Glutamatergic neuron (in vitro differentiated cells): ENCODE data around the gene ABHD15. TPM values are rescaled to one million over a fixed set of nuclear protein-coding genes. Genes with fewer than 3 reads are reported as not detected.

Experiments used
- DNase-seq: peaks from one replicate; pipeline ENCODE4 v3.0.0; 2022
- H3K27ac Mint-ChIP-seq: one replicate; pipeline ENCODE4 v1.8.0; 2020; ENCODE audit warnings: mild to moderate bottlenecking, mixed read lengths, inconsistent platforms; ENCODE audit not compliant: unreplicated experiment
- H3K27me3 Mint-ChIP-seq: one replicate; pipeline ENCODE4 v1.8.0; 2020; ENCODE audit warnings: mild to moderate bottlenecking, moderate library complexity, mixed read lengths, inconsistent platforms; ENCODE audit not compliant: unreplicated experiment
- H3K36me3 Mint-ChIP-seq: one replicate; pipeline ENCODE4 v1.8.0; 2020; ENCODE audit warnings: mild to moderate bottlenecking, mixed read lengths, inconsistent platforms; ENCODE audit not compliant: unreplicated experiment
- H3K4me1 Mint-ChIP-seq: one replicate; pipeline ENCODE4 v1.8.0; 2020; ENCODE audit warnings: mild to moderate bottlenecking, low read depth, mixed read lengths, inconsistent platforms; ENCODE audit not compliant: unreplicated experiment
- H3K4me3 Mint-ChIP-seq: one replicate; pipeline ENCODE4 v1.8.0; 2020; ENCODE audit warnings: mild to moderate bottlenecking, mixed read lengths, inconsistent platforms; ENCODE audit not compliant: unreplicated experiment
- H3K9me3 Mint-ChIP-seq: one replicate; pipeline ENCODE4 v1.8.0; 2020; ENCODE audit warnings: mild to moderate bottlenecking, moderate library complexity, mixed read lengths, inconsistent platforms; ENCODE audit not compliant: unreplicated experiment
- CTCF ChIP-seq: fragments of 200-600 bp; sonication (generic); IDR thresholded peaks from one replicate; pipeline ENCODE4 v1.5.0; 2021; ENCODE audit not compliant: partially characterized antibody, unreplicated experiment
- total RNA-seq: library from RNA; stranded (reverse); fragmentation: NEBNext Ultra II Directional; extraction: Animal tissue kit (Norgen Biotek cat#: 25700); gene quantifications from one replicate; pipeline ENCODE4 v1.2.1, GENCODE V29; 2021; ENCODE audit not compliant: unreplicated experiment

The ABHD15 gene
- total RNA-seq, 1 donor from 2014 or later: 2.5 TPM

- H3K27ac Mint-ChIP-seq: no peak overlapping the region
- H3K4me1 Mint-ChIP-seq: peaks cover 5% of the 10 kb centered on the region
- peaks cover 2% of the 10 kb centered on the region for H3K9me3 Mint-ChIP-seq
- no peak overlapping the region for H3K4me3 Mint-ChIP-seq
- no peak for TF ChIP-seq CTCF
- DNase-seq: no peak
- H3K36me3 Mint-ChIP-seq: no peaks in the 10 kb centered on the region
- peaks cover 13% of the 10 kb centered on the region for H3K27me3 Mint-ChIP-seq
Measured at GRCh38 chr17:29577001-29577370, 10.1 kb upstream of the ABHD15 start.

- DNase-seq: no peak
- no peak for TF ChIP-seq CTCF
- Mint-ChIP-seq H3K27me3 (peaks cover 13% of the 10 kb centered on the region), H3K27ac (no peak overlapping the region), H3K4me3 (no peak overlapping the region), H3K36me3 (no peaks in the 10 kb centered on the region), H3K4me1 (peaks cover 5% of the 10 kb centered on the region), H3K9me3 (peaks cover 2% of the 10 kb centered on the region)
Measured at GRCh38 chr17:29576214-29577000, 9.6 kb upstream of the ABHD15 start.

GRCh38 chr17:29575511-29576213 is 8.8 kb upstream of the ABHD15 start:
- H3K9me3 Mint-ChIP-seq: no peaks in the 10 kb centered on the region
- no peak overlapping the region for H3K27ac Mint-ChIP-seq
- H3K27me3 Mint-ChIP-seq: peaks cover 18% of the 10 kb centered on the region
- H3K36me3 Mint-ChIP-seq: no peaks in the 10 kb centered on the region
- no peak for TF ChIP-seq CTCF
- no peak for DNase-seq
- H3K4me3 Mint-ChIP-seq: no peak overlapping the region
- peaks cover 1% of the 10 kb centered on the region for H3K4me1 Mint-ChIP-seq

GRCh38 chr17:29574732-29575510 is 8.1 kb upstream of the ABHD15 start:
- Mint-ChIP-seq H3K9me3 (no peaks in the 10 kb centered on the region), H3K4me1 (no peaks in the 10 kb centered on the region), H3K27ac (no peak overlapping the region), H3K36me3 (no peaks in the 10 kb centered on the region), H3K4me3 (no peak overlapping the region), H3K27me3 (peaks cover 16% of the 10 kb centered on the region)
- DNase-seq: peak; percentile 16
- TF ChIP-seq CTCF: no peak
